B cell (primary cell): ENCODE data around the gene MVD. TPM values are rescaled to one million over a fixed set of nuclear protein-coding genes. Genes with fewer than 3 reads are reported as not detected.

Source experiments
- ATAC-seq: fragments of 200-7000 bp; cut with Tn5 transposase; one replicate; pipeline ENCODE4 v1.10.0; 2021; ENCODE audit warnings: low read depth, mild to moderate bottlenecking, moderate number of reproducible peaks, moderate library complexity
- CTCF ChIA-PET: fragments of 350-600 bp; sonication (Branson Sonifier 250); formaldehyde crosslinking; loops from one replicate; lab custom pipeline; 2021; ENCODE audit warnings: antibody characterized with exemption, inconsistent platforms; lab: Charles Lee
- POLR2A ChIA-PET: fragments of 350-600 bp; sonication (Branson Sonifier 250); formaldehyde crosslinking; loops from one replicate; lab custom pipeline; 2021; ENCODE audit warnings: antibody characterized with exemption; lab: Charles Lee
- DNase-seq: peaks from one replicate; pipeline ENCODE4 v3.0.0; 2013
- H2AFZ ChIP-seq: 2 replicates; pipeline ENCODE4 v1.6.1; 2012; ENCODE audit warnings: mild to moderate bottlenecking, low read depth, low read length; ENCODE audit not compliant: insufficient read depth, poor library complexity, severe bottlenecking
- H3K27ac ChIP-seq, 2 donors: 1 replicate in 1 of 2; 2 replicates in 1 of 2; pipeline ENCODE4 v1.5.1; 2012 to 2013; ENCODE audit warnings: low read length in 2 of 2, mild to moderate bottlenecking in 2 of 2, moderate library complexity in 1 of 2
- H3K27me3 ChIP-seq, 4 experiments: fragments of 200-600 bp in 1 of 4; sonication (generic) in 1 of 4; replicated peaks in 1 of 4; 1 replicate in 2 of 4; 2 replicates in 2 of 4; pipeline versions ENCODE4 v1.6.1 to v1.7.0; 2013 to 2016; ENCODE audit warnings: low read length in 3 of 4, mild to moderate bottlenecking in 2 of 4, mixed read lengths in 1 of 4, moderate library complexity in 1 of 4; ENCODE audit not compliant: insufficient read depth in 4 of 4, control insufficient read depth in 3 of 4; ENCODE audit errors: control extremely low read depth in 1 of 4
- H3K36me3 ChIP-seq, 2 experiments: replicated peaks in 1 of 2; 1 replicate in 1 of 2; 2 replicates in 1 of 2; pipeline versions ENCODE4 v1.6.1 to v1.7.1; 2013; ENCODE audit warnings: low read length in 1 of 2; ENCODE audit not compliant: insufficient read depth in 2 of 2, control insufficient read depth in 1 of 2; ENCODE audit errors: control extremely low read depth in 1 of 2, extremely low read depth in 1 of 2
- H3K4me1 ChIP-seq, 2 donors: fragments of 200-600 bp in 1 of 2; sonication (generic) in 1 of 2; 1 replicate in 1 of 2; 2 replicates in 1 of 2; pipeline versions ENCODE4 v1.5.1 to v1.6.1; 2013 to 2017; ENCODE audit warnings: low read length in 2 of 2; ENCODE audit not compliant: control insufficient read depth in 2 of 2, insufficient read depth in 2 of 2
- H3K4me2 ChIP-seq: replicated peaks from 2 replicates; pipeline ENCODE3; 2012; ENCODE audit warnings: mild to moderate bottlenecking, low read depth, low read length; ENCODE audit not compliant: poor library complexity, severe bottlenecking
- H3K4me3 ChIP-seq, 5 experiments: fragments of 200-600 bp in 1 of 5; sonication (generic) in 1 of 5; 1 replicate in 3 of 5; 2 replicates in 2 of 5; pipeline versions ENCODE4 v1.5.1 to v1.7.0; 2011 to 2016; ENCODE audit warnings: low read length in 4 of 5, mild to moderate bottlenecking in 4 of 5, low read depth in 2 of 5, control low read depth in 1 of 5, moderate library complexity in 1 of 5; ENCODE audit not compliant: insufficient read depth in 1 of 5; ENCODE audit errors: control extremely low read depth in 1 of 5, extremely low read depth in 1 of 5
- H3K79me2 ChIP-seq: fragments of 200-600 bp; sonication (generic); one replicate; pipeline ENCODE4 v1.6.0; 2016; ENCODE audit warnings: low read length; ENCODE audit not compliant: control insufficient read depth, insufficient read depth
- H3K9ac ChIP-seq: fragments of 200-600 bp; sonication (generic); 2 replicates; pipeline ENCODE4 v1.6.1; 2017; ENCODE audit warnings: mild to moderate bottlenecking, low read length, moderate library complexity
- H3K9me3 ChIP-seq, 3 donors: one replicate each; pipeline versions ENCODE4 v1.6.1 to v1.7.1; 2013; ENCODE audit warnings: low read length in 2 of 3; ENCODE audit not compliant: control insufficient read depth in 2 of 3, insufficient read depth in 1 of 3; ENCODE audit errors: control extremely low read depth in 1 of 3
- H4K20me1 ChIP-seq: 2 replicates; pipeline ENCODE4 v1.6.0; 2012; ENCODE audit warnings: mild to moderate bottlenecking, low read length; ENCODE audit not compliant: insufficient read depth, control insufficient read depth, poor library complexity, severe bottlenecking
- H3K27ac Mint-ChIP-seq: one replicate; pipeline ENCODE4 v1.8.0; 2021; ENCODE audit warnings: mixed read lengths
- H3K27me3 Mint-ChIP-seq: one replicate; pipeline ENCODE4 v1.8.0; 2021; ENCODE audit warnings: mixed read lengths
- H3K4me1 Mint-ChIP-seq: one replicate; pipeline ENCODE4 v1.8.0; 2021; ENCODE audit warnings: mixed read lengths
- H3K4me3 Mint-ChIP-seq: one replicate; pipeline ENCODE4 v1.8.0; 2021; ENCODE audit warnings: mixed read lengths
- H3K9me3 Mint-ChIP-seq: one replicate; pipeline ENCODE4 v1.8.0; 2022; ENCODE audit warnings: mixed read lengths; ENCODE audit not compliant: insufficient read depth
- CTCF ChIP-seq: fragments of 200-600 bp; IDR thresholded peaks from one replicate; pipeline ENCODE4 v1.8.0; 2022; ENCODE audit warnings: antibody characterized with exemption, mild to moderate bottlenecking
- EZH2 ChIP-seq: IDR thresholded peaks from 2 replicates; pipeline ENCODE4 v1.6.1; 2012; ENCODE audit warnings: borderline replicate concordance, low read depth, mild to moderate bottlenecking, moderate library complexity, low read length; ENCODE audit not compliant: insufficient read depth, poor library complexity, severe bottlenecking
- WGBS: methylation state at CpG from one replicate; pipeline ENCODE4 v1.1.5; 2013; ENCODE audit warnings: missing lambda C conversion rate; ENCODE audit not compliant: insufficient coverage; 5-methylcytosine and 5-hydroxymethylcytosine counted together
- intact Hi-C: fragments of 100-400 bp; cut with micrococcal nuclease; formaldehyde crosslinking; loops from one replicate; pipeline ENCODE4 v1.10.0; 2022
- polyA plus RNA-seq: library from polyadenylated mRNA; depleted of rRNA; stranded (reverse); fragments of >200 nt; gene quantifications from 2 replicates; pipeline ENCODE4 v1.2.3, GENCODE V29; 2012
- total RNA-seq, 2 donors: library from RNA; stranded (reverse); fragments of 120-200 nt in 1 of 2; gene quantifications; 1 replicate in 1 of 2; 2 replicates in 1 of 2; pipeline versions ENCODE4 v1.2.3 to v1.2.4, GENCODE V29; 2013 to 2022

The MVD gene
- total and polyA plus RNA-seq, 2 donors (not counting 1 experiment from before 2014, with no cell fraction given): 40.9 to 95.4 TPM

GRCh38 chr16:88631920-88632586 is 30.8 kb downstream of the MVD start:
- H3K4me2 ChIP-seq: no peak overlapping the region
- intact Hi-C loops: loop anchor here (5.0 to 10.0 kb wide), 2 partner anchors 153 to 180 kb away; partner anchors contain the start of genes PIEZO1 and ZFPM1
- no peak overlapping the region for H2AFZ ChIP-seq
- H3K36me3 ChIP-seq: peaks cover 0 to 45% of the 10 kb centered on the region in 2 experiments
- TF ChIP-seq EZH2 (no peak), CTCF (no peak)
- peaks cover 15% of the 10 kb centered on the region for H4K20me1 ChIP-seq
- no peak for ATAC-seq
- no peak overlapping the region for H3K9ac ChIP-seq
- no peak overlapping the region for H3K27ac Mint-ChIP-seq
- ChIA-PET POLR2A (interaction anchor here (2.0 kb wide), 1 partner anchor 12 kb away, joined by 6 read pairs; no protein-coding TSS in a partner anchor), CTCF (interaction anchor here (1.8 to 2.5 kb wide), 3 partner anchors 50 to 73 kb away, joined by 8 to 14 read pairs (median 8); partner anchors contain the start of gene ZC3H18)
- H3K27me3 Mint-ChIP-seq: no peaks in the 10 kb centered on the region
- no peaks in the 10 kb centered on the region for H3K79me2 ChIP-seq
- no peaks in the 10 kb centered on the region for H3K27me3 ChIP-seq
- peaks cover 0 to 2% (median 0%) of the 10 kb centered on the region in 3 donors for H3K9me3 ChIP-seq
- H3K27ac ChIP-seq: no peak overlapping the region
- peaks cover 30% of the 10 kb centered on the region for H3K4me1 Mint-ChIP-seq
- 96% methylated on average over 28 of the region's 30 CpGs for WGBS
- H3K9me3 Mint-ChIP-seq: no peaks in the 10 kb centered on the region
- no peak for DNase-seq
- H3K4me3 Mint-ChIP-seq: no peak overlapping the region
- peaks cover 21 to 40% of the 10 kb centered on the region in 2 donors for H3K4me1 ChIP-seq
- no peak overlapping the region for H3K4me3 ChIP-seq

GRCh38 chr16:88631384-88631783 is 31.5 kb downstream of the MVD start:
- peaks cover 15% of the 10 kb centered on the region for H4K20me1 ChIP-seq
- DNase-seq (no peak), ATAC-seq (no peak)
- ChIA-PET POLR2A (no interaction called here), CTCF (interaction anchor here (2.5 kb wide), 1 partner anchor 51 kb away, joined by 14 read pairs; no protein-coding TSS in a partner anchor)
- no peak overlapping the region for H3K9ac ChIP-seq
- H3K79me2 ChIP-seq: no peaks in the 10 kb centered on the region
- H2AFZ ChIP-seq: no peak overlapping the region
- Mint-ChIP-seq H3K27ac (no peak overlapping the region), H3K27me3 (no peaks in the 10 kb centered on the region), H3K4me3 (no peak overlapping the region), H3K4me1 (peaks cover 28% of the 10 kb centered on the region), H3K9me3 (no peaks in the 10 kb centered on the region)
- H3K9me3 ChIP-seq: no peaks in the 10 kb centered on the region
- no peak overlapping the region for H3K4me3 ChIP-seq
- TF ChIP-seq EZH2 (no peak), CTCF (no peak)
- intact Hi-C loops: loop anchor here (5.0 to 10.0 kb wide), 2 partner anchors 153 to 179 kb away; partner anchors contain the start of genes PIEZO1 and ZFPM1
- no peak overlapping the region for H3K27ac ChIP-seq
- H3K36me3 ChIP-seq: peaks cover 0 to 50% of the 10 kb centered on the region in 2 experiments
- WGBS: 90% methylated on average over 12 of the region's 16 CpGs
- no peak overlapping the region for H3K4me2 ChIP-seq
- H3K4me1 ChIP-seq: peaks cover 20 to 35% of the 10 kb centered on the region in 2 donors
- no peaks in the 10 kb centered on the region for H3K27me3 ChIP-seq
